OCI-LY3 (cell line): ENCODE data around the gene PRDM4.

ENCODE experiments used
- H2AFZ ChIP-seq: fragments of 200-600, 300-600 bp; shearing (Covaris generic); 2 replicates; pipeline ENCODE4 v1.6.0; 2014; ENCODE audit warnings: antibody characterized with exemption, low read depth, low read length
- H3K27ac ChIP-seq: fragments of 200-600, 300-600 bp; sonication (generic); 2 replicates; pipeline ENCODE4 v1.5.1; 2014; ENCODE audit warnings: mild to moderate bottlenecking, low read length, moderate library complexity, mixed read lengths
- H3K27me3 ChIP-seq: fragments of 200-600, 300-600 bp; sonication (generic); 2 replicates; pipeline ENCODE4 v1.6.1; 2014; ENCODE audit warnings: low read depth, low read length, mixed read lengths
- H3K36me3 ChIP-seq: fragments of 200-600, 300-600 bp; sonication (generic); replicated peaks from 2 replicates; pipeline ENCODE3; 2014; ENCODE audit warnings: low read depth, low read length, mixed read lengths
- H3K4me1 ChIP-seq: fragments of 300-600, 200-600 bp; sonication (generic); 2 replicates; pipeline ENCODE4 v1.6.1; 2014; ENCODE audit warnings: low read length, mixed read lengths
- H3K4me2 ChIP-seq: fragments of 200-600, 300-600 bp; sonication (generic); 2 replicates; pipeline ENCODE4 v1.6.1; 2014; ENCODE audit warnings: low read length, mixed read lengths
- H3K4me3 ChIP-seq: fragments of 300-600, 200-600 bp; sonication (generic); 2 replicates; pipeline ENCODE4 v1.5.1; 2014; ENCODE audit warnings: antibody characterized with exemption, mild to moderate bottlenecking, low read length, moderate library complexity
- H3K79me2 ChIP-seq: fragments of 300-600, 200-600 bp; shearing (Covaris generic); 2 replicates; pipeline ENCODE4 v1.6.1; 2014; ENCODE audit warnings: mild to moderate bottlenecking, low read length, mixed read lengths
- H3K9ac ChIP-seq: fragments of 300-600, 200-600 bp; shearing (Covaris generic); 2 replicates; pipeline ENCODE4 v1.6.0; 2014; ENCODE audit warnings: mild to moderate bottlenecking, low read length, moderate library complexity
- H3K9me3 ChIP-seq: fragments of 200-600, 300-600 bp; shearing (Covaris generic); 2 replicates; pipeline ENCODE4 v1.6.1; 2014; ENCODE audit warnings: low read length, mixed read lengths; ENCODE audit not compliant: insufficient read depth
- H4K20me1 ChIP-seq: fragments of 200-600, 300-600 bp; sonication (generic); 2 replicates; pipeline ENCODE4 v1.6.1; 2016; ENCODE audit warnings: low read length, mixed read lengths; ENCODE audit not compliant: insufficient read depth
- EZH2phosphoT487 ChIP-seq: fragments of 200-600 bp; shearing (Covaris generic); IDR thresholded peaks from 2 replicates; pipeline ENCODE4 v1.6.1; 2018; ENCODE audit warnings: antibody characterized with exemption, mixed run types, low read depth
- TF ChIP-seq, protein P1 (sequence below): fragments of 200-600, 300-600 bp; sonication (generic); IDR thresholded peaks from 2 replicates; pipeline ENCODE4 v1.5.1; 2014; ENCODE audit warnings: antibody characterized with exemption, low read length, low read depth

Gene PRDM4

DNA sequence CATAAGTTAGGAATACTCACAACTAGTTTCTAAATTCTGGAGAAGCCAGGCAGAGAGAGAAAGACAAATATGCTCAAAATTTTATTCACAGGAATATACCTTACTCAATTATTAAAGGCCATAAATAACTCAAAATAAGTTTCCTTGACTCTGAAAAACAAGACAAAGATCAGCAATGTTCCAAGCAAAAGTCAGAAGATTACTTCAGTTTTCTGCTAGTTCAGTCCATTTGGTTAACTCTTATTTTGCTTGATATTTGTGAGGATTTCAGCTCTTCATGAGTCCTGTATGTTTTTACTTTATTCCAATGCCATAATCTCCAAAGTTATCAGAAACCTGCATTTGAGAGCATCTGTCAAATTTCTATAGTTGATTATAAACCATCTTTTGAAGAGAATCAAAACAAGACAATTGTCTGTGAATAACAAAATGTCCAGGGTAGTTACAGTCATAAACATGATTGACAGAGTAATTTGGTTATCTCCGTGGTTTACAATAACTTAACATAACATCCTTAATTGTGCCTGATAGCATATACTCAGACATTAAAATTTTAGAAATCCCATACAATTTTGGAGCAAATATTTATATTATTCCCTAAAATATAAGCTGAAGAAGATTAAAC lies 30.6 kb upstream of the PRDM4 start:
- Histone ChIP-seq H3K27me3 (peaks cover 4% of the 10 kb centered on the region; the same call in 1 of the 2 replicates), H3K4me1 (peaks cover 14% of the 10 kb centered on the region), H2AFZ (no peak overlapping the region), H3K4me2 (no peak overlapping the region), H3K79me2 (no peaks in the 10 kb centered on the region), H3K27ac (no peak overlapping the region), H4K20me1 (no peaks in the 10 kb centered on the region), H3K36me3 (no peaks in the 10 kb centered on the region), H3K9ac (no peak overlapping the region), H3K4me3 (no peak overlapping the region), H3K9me3 (peaks cover 3% of the 10 kb centered on the region; the same call in 1 of the 2 replicates)
- no peak for TF ChIP-seq EZH2phosphoT487
- TF ChIP-seq, protein P1, sequence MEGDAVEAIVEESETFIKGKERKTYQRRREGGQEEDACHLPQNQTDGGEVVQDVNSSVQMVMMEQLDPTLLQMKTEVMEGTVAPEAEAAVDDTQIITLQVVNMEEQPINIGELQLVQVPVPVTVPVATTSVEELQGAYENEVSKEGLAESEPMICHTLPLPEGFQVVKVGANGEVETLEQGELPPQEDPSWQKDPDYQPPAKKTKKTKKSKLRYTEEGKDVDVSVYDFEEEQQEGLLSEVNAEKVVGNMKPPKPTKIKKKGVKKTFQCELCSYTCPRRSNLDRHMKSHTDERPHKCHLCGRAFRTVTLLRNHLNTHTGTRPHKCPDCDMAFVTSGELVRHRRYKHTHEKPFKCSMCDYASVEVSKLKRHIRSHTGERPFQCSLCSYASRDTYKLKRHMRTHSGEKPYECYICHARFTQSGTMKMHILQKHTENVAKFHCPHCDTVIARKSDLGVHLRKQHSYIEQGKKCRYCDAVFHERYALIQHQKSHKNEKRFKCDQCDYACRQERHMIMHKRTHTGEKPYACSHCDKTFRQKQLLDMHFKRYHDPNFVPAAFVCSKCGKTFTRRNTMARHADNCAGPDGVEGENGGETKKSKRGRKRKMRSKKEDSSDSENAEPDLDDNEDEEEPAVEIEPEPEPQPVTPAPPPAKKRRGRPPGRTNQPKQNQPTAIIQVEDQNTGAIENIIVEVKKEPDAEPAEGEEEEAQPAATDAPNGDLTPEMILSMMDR, result no peak

DNA sequence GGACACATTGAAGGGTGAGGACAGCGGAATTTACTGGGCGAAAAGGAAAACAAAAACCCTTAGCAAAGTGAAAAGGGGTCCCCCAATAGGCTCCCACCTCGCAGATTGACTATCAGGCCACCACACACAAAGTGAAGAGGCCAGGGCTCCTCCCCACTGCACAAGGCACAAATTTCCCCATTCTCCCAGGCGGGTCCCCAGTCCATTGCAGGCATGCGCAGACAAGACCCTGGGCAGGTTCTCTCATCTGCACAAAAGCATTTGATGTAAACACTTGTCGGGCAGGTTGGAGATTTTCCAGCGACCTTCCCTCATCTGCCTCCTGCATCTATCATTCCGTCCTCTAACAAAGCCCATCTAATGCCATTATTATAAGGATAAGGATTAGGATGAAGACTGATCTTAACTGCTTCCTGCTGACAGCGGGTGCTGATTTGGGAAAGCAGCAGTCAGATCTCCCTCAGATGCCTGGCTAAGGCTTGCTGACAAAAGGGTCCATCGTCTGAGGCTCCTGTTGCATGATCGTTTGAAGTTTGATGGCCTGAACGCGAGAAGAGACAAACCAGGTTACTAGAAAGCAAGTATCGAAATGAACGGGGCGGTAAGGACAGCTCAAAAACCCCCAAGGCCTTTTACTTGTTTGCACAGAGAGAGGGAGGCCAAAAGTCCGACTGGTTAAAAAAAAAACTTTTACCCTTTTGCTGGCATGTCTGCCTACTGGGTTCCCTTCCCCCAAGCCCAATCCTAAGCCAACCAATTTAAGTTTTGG lies 27.9 kb upstream of the PRDM4 start:
- H3K27ac ChIP-seq, result no peak overlapping the region
- H3K36me3 ChIP-seq, result no peaks in the 10 kb centered on the region
- no peaks in the 10 kb centered on the region for H4K20me1 ChIP-seq
- H3K9ac ChIP-seq, result no peak overlapping the region
- H3K4me3 ChIP-seq, result no peak overlapping the region
- H3K4me1 ChIP-seq, result peaks cover 25% of the 10 kb centered on the region
- peaks cover 3% of the 10 kb centered on the region; the same call in 1 of the 2 replicates for H3K9me3 ChIP-seq
- no peak overlapping the region for H3K4me2 ChIP-seq
- H3K79me2 ChIP-seq, result no peaks in the 10 kb centered on the region
- peaks cover 4% of the 10 kb centered on the region; the same call in 1 of the 2 replicates for H3K27me3 ChIP-seq
- TF ChIP-seq, protein P1, result no peak
- H2AFZ ChIP-seq, result no peak overlapping the region

DNA sequence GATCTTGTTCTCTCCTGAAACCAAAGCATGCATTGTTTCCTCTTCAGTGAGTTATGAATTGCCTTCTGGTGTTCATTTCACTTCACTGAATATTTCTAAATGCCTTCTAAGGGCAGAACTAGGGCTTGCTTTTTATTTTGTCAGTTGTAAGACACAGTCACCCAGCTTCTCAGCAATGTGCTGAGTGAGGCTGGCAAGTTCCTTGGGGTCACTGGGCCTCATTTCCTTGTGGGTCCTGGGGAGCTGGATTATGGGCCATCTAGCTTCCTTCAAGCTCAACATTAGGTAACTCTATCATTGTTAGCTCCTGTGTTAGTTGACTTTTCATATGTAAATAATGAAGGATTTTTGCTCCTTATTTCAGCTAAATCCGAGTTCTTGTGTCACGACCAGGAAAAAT lies 27.3 kb upstream of the PRDM4 start:
- Histone ChIP-seq H3K36me3 (no peaks in the 10 kb centered on the region), H3K4me3 (no peak overlapping the region), H3K9me3 (peaks cover 3% of the 10 kb centered on the region; the same call in 1 of the 2 replicates), H3K27me3 (peaks cover 10% of the 10 kb centered on the region; the same call in 1 of the 2 replicates), H2AFZ (no peak overlapping the region), H3K4me2 (no peak overlapping the region), H3K27ac (no peak overlapping the region), H3K4me1 (peaks cover 31% of the 10 kb centered on the region), H4K20me1 (no peaks in the 10 kb centered on the region), H3K9ac (no peak overlapping the region), H3K79me2 (no peaks in the 10 kb centered on the region)
- TF ChIP-seq, protein P1, result no peak
